Smooth muscle cell (in vitro differentiated cells): ENCODE data around the gene UBE2S. TPM values are rescaled to one million over a fixed set of nuclear protein-coding genes. Genes with fewer than 3 reads are reported as not detected.

ENCODE experiments used
- DNase-seq: peaks from one replicate; lab custom pipeline; 2025; ENCODE audit not compliant: unreplicated experiment; lab: John Stamatoyannopoulos, UW
- H2AFZ ChIP-seq: fragments of 200-600 bp; sonication (generic); 2 replicates; pipeline ENCODE4 v1.6.0; 2016; ENCODE audit warnings: antibody characterized with exemption, low read depth, mild to moderate bottlenecking
- H3F3A ChIP-seq: fragments of 200-600 bp; sonication (generic); 2 replicates; pipeline ENCODE4 v1.6.0; 2017; ENCODE audit warnings: antibody characterized with exemption, low read depth
- H3K27ac ChIP-seq: fragments of 200-600 bp; sonication (generic); 2 replicates; pipeline ENCODE4 v1.5.1; 2016; ENCODE audit warnings: low read depth, mild to moderate bottlenecking
- H3K27me3 ChIP-seq: fragments of 200-600 bp; sonication (generic); 2 replicates; pipeline ENCODE4 v1.6.1; 2016; ENCODE audit warnings: low read depth, mild to moderate bottlenecking
- H3K36me3 ChIP-seq: fragments of 200-600 bp; sonication (generic); 2 replicates; pipeline ENCODE4 v1.5.1; 2016; ENCODE audit warnings: low read depth
- H3K4me1 ChIP-seq: fragments of 200-600 bp; sonication (generic); 2 replicates; pipeline ENCODE4 v1.5.1; 2016; ENCODE audit warnings: low read depth
- H3K4me2 ChIP-seq: fragments of 200-600 bp; sonication (generic); 2 replicates; pipeline ENCODE4 v1.6.0; 2016; ENCODE audit warnings: mild to moderate bottlenecking
- H3K4me3 ChIP-seq: fragments of 200-600 bp; sonication (generic); 2 replicates; pipeline ENCODE4 v1.5.1; 2016; ENCODE audit warnings: mild to moderate bottlenecking
- H3K79me2 ChIP-seq: fragments of 200-600 bp; sonication (generic); 2 replicates; pipeline ENCODE4 v1.6.0; 2016; ENCODE audit warnings: low read depth, mild to moderate bottlenecking
- H3K9ac ChIP-seq: fragments of 200-600 bp; sonication (generic); 2 replicates; pipeline ENCODE4 v1.6.0; 2016; ENCODE audit warnings: low read depth
- H3K9me3 ChIP-seq: fragments of 200-600 bp; sonication (generic); replicated peaks from 2 replicates; pipeline ENCODE4 v1.5.1; 2016; ENCODE audit warnings: low read depth
- H4K20me1 ChIP-seq: fragments of 200-600 bp; sonication (generic); 2 replicates; pipeline ENCODE4 v1.6.0; 2016; ENCODE audit warnings: low read depth
- WGBS: methylation state at CpG from one replicate; pipeline ENCODE4 v1.1.7; 2016; ENCODE audit warnings: low lambda C conversion rate; 5-methylcytosine and 5-hydroxymethylcytosine counted together
- polyA plus RNA-seq: library from polyadenylated mRNA; unstranded; fragments of >200 nt; fragmentation: Nextera tagmentation; extraction: Ambion mirVana; gene quantifications from 2 replicates; pipeline ENCODE4 v1.2.1, GENCODE V29; 2016
- total RNA-seq: library from RNA; depleted of rRNA; stranded (reverse); fragments of >200 nt; gene quantifications from 2 replicates; pipeline ENCODE4 v1.2.3, GENCODE V29; 2014
- TF ChIP-seq, protein P1 (sequence below): fragments of 200-600 bp; sonication (generic); IDR thresholded peaks from 2 replicates; pipeline ENCODE4 v1.5.1; 2017; ENCODE audit warnings: borderline replicate concordance, mild to moderate bottlenecking, antibody characterized with exemption; ENCODE audit not compliant: insufficient read depth, poor library complexity, severe bottlenecking

UBE2S gene
- total and polyA plus RNA-seq, 2 experiments from 2014 or later: 39.9 to 171 TPM

DNA sequence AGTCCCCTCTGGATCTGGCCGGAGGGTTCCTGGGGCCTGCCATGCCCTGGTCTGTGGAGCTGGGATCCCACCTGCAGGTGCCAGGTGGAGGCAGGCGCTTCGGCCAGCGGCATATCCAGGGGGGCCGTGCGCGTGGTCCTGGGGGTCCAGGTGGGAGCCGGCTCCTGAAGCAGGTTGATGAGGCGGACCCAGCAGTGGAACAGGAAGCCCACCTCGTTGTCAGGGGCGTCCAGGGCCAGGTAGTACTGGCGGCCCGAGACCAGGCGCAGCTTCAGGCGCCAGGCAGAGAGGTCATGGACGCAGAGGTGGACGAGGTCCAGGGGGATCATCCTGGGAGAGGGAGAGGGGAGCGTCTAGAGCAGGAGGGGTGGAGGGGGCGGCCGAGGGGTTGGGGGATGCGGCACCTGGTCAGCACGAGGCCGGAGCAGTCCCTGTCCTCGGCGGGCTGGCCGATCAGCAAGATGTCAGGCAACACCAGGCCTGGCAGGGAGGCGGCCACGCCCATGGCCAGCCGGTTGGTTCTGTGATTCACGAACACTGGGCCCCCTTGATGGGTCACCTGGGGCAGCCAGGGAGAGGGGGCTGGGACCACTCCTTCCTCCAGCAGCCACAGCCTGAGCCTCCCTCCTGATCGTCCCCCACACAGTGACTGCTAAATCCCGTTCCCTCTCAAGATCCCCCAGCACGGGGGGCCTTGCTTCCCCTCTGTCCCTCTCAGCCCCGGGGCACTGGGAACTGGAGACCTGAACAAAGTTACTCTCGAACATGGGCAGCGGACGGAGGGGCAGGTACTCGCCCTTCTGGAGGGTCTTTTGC lies 45.2 kb downstream of the UBE2S start:
- Histone ChIP-seq H3K36me3 (no peaks in the 10 kb centered on the region), H3K4me2 (no peak overlapping the region), H2AFZ (no peak overlapping the region), H3K27me3 (no peaks in the 10 kb centered on the region), H3K9me3 (no peaks in the 10 kb centered on the region), H3K79me2 (no peaks in the 10 kb centered on the region), H4K20me1 (peaks cover 21% of the 10 kb centered on the region), H3K4me3 (no peak overlapping the region), H3K9ac (no peak overlapping the region), H3F3A (peaks cover 22% of the 10 kb centered on the region), H3K27ac (no peak overlapping the region), H3K4me1 (peaks cover 6% of the 10 kb centered on the region)
- no peak for DNase-seq
- 85% methylated on average over 27 of the region's 38 CpGs for WGBS
- TF ChIP-seq, protein P1, sequence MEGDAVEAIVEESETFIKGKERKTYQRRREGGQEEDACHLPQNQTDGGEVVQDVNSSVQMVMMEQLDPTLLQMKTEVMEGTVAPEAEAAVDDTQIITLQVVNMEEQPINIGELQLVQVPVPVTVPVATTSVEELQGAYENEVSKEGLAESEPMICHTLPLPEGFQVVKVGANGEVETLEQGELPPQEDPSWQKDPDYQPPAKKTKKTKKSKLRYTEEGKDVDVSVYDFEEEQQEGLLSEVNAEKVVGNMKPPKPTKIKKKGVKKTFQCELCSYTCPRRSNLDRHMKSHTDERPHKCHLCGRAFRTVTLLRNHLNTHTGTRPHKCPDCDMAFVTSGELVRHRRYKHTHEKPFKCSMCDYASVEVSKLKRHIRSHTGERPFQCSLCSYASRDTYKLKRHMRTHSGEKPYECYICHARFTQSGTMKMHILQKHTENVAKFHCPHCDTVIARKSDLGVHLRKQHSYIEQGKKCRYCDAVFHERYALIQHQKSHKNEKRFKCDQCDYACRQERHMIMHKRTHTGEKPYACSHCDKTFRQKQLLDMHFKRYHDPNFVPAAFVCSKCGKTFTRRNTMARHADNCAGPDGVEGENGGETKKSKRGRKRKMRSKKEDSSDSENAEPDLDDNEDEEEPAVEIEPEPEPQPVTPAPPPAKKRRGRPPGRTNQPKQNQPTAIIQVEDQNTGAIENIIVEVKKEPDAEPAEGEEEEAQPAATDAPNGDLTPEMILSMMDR: no peak

DNA sequence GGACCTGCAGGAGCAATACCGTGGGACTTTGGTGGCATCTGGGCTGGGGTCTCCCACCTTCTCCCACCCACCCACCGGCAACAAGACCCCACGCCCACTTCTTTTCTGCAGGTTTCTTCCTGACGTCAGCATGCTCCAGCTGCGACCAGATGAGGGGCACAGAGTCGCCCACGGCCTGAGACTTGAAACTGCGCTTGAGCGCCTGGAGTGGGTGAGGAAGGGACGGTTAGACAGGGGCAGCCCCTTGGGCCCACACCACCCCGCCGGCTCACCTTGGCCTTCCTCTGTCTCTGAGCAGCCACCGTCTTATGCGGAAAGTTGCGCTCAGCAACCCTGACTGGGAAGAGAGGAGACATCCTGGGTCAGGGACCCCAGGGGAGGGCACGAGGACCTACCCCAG lies 46.7 kb downstream of the UBE2S start:
- Histone ChIP-seq H3K4me3 (no peak overlapping the region), H3K4me1 (peaks cover 6% of the 10 kb centered on the region), H4K20me1 (peaks cover 12% of the 10 kb centered on the region), H3K27ac (no peak overlapping the region), H3K27me3 (peaks cover 3% of the 10 kb centered on the region), H3K79me2 (no peaks in the 10 kb centered on the region), H3K36me3 (no peaks in the 10 kb centered on the region), H2AFZ (no peak overlapping the region), H3K9me3 (no peaks in the 10 kb centered on the region), H3K9ac (no peak overlapping the region), H3K4me2 (no peak overlapping the region), H3F3A (peaks cover 16% of the 10 kb centered on the region)
- TF ChIP-seq, protein P1: no peak
- DNase-seq: no peak
- WGBS: 96% methylated on average over 15 of the region's 16 CpGs

DNA sequence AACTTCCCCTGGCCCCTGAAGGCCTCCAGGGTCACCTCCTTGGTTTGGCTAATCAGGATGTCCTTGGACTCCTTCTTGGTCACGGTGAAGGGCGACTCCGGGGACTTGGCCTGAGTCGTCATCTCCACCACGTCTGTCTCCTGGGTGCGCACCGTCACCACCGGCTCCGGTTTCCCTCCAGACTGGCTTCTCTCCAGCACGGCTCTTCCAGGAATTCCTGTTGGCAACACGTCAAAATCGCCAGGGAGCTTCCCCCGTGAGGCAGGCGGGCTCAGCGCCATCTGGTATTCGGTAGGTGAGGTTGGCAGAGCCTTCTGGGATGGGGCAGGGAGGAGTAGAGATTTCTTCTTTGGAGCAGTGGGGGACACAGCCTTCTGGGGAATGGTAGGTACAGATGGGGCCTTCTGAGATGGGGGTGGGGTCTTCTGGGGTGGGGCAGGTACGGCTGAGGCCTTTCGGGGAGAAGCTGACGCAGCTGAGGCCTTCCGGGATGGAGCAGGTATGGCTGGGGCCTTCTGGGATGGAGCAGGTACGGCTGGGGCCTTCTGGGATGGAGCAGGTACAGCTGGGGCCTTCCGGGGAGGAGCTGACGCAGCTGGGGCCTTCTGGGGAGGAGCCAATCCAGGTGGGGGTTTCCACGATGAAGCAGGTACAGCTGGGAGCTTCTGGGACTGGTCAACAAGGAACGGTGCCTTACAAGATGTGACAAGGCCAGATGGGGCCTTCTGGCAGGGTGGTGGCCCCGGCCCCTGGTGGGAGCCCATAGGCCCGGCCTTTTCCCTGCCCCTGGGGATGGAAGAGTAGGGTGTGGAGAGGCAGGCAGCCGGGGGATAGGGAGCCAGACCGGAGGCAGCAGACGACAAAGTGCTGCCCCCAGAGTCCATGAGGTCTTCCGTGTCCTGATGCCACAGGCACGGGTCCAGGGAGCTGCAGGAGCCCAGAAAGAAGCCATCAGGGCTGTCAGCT lies 48.4 kb downstream of the UBE2S start:
- TF ChIP-seq, protein P1: no peak
- no peaks in the 10 kb centered on the region for H3K79me2 ChIP-seq
- H3K9me3 ChIP-seq: no peaks in the 10 kb centered on the region
- H3K9ac ChIP-seq: no peak overlapping the region
- H3K27ac ChIP-seq: no peak overlapping the region
- no peak for DNase-seq
- H3K4me3 ChIP-seq: no peak overlapping the region
- peaks cover 6% of the 10 kb centered on the region for H3K4me1 ChIP-seq
- WGBS: 86% methylated on average over 32 of the region's 32 CpGs
- H4K20me1 ChIP-seq: no peaks in the 10 kb centered on the region
- H2AFZ ChIP-seq: no peak overlapping the region
- no peaks in the 10 kb centered on the region for H3K36me3 ChIP-seq
- peaks cover 4% of the 10 kb centered on the region for H3F3A ChIP-seq
- peaks cover 3% of the 10 kb centered on the region for H3K27me3 ChIP-seq
- no peak overlapping the region for H3K4me2 ChIP-seq
